ENCODE data around the gene JAK1. TPM values are rescaled to one million over a fixed set of nuclear protein-coding genes. Genes with fewer than 3 reads are reported as not detected.

JAK1 gene
- 100 to 1,000 TPM in 1 of 4 donors, 10 to 100 TPM in 3; 76.6 to 106 (median 88.0) TPM for total RNA-seq
- polyA plus RNA-seq = 33.1 TPM
- long read RNA-seq, donor 1, full-length matches to known transcripts = 60 of 168 reads
- long read RNA-seq, donor 1, partial matches to known transcripts = 83 of 168 reads
- long read RNA-seq, donor 1, other reads (novel, unspliced or antisense) = 25 of 168 reads
- long read RNA-seq, donor 2, full-length matches to known transcripts = 41 of 79 reads
- long read RNA-seq, donor 2, partial matches to known transcripts = 27 of 79 reads
- long read RNA-seq, donor 2, other reads (novel, unspliced or antisense) = 11 of 79 reads
- long read RNA-seq, donor 3, full-length matches to known transcripts = 88 of 284 reads
- long read RNA-seq, donor 3, partial matches to known transcripts = 151 of 284 reads
- long read RNA-seq, donor 3, other reads (novel, unspliced or antisense) = 45 of 284 reads
- long read RNA-seq, donor 4, full-length matches to known transcripts = 57 of 100 reads
- long read RNA-seq, donor 4, partial matches to known transcripts = 35 of 100 reads
- long read RNA-seq, donor 4, other reads (novel, unspliced or antisense) = 8 of 100 reads

GRCh38 chr1:64966158-64966971 is at the start of gene JAK1:
Gene JAK1, minus strand, starts transcription at chr1:64966549. Its CDS starts 80,285 bp downstream, at chr1:64886264.
- under 1% methylated on average over 100 of the region's 100 CpGs for WGBS
- Histone ChIP-seq H3K9me3 (ENCODE audit: control insufficient read depth, low read length) (no peaks in the 10 kb centered on the region), H3K27ac (ENCODE audit: low read length) (peak within 1 kb of the TSS; percentile 98), H3K4me1 (ENCODE audit: control insufficient read depth, insufficient read depth, low read length) (peaks cover 6% of the 10 kb centered on the region), H3K27me3 (ENCODE audit: control insufficient read depth, insufficient read depth) (no peaks in the 10 kb centered on the region), H3K4me3 (ENCODE audit: low read length) (peak within 1 kb of the TSS; percentile 99)
- DNase-seq = peak; percentile 91 to 97 (median 96)
- ATAC-seq = peak; percentile 94 to 95
- intact Hi-C loops (cut with DNase I) = loop anchor here in 3 of 4 donors (10.0 kb wide), 3 partner anchors 72 to 222 kb away; partner anchors contain the start of gene RAVER2 (in 1 of the 3)

- Histone ChIP-seq H3K4me3 (ENCODE audit: low read length) (no peak overlapping the region), H3K4me1 (ENCODE audit: control insufficient read depth, insufficient read depth, low read length) (no peaks in the 10 kb centered on the region), H3K27ac (ENCODE audit: low read length) (no peak overlapping the region), H3K9me3 (ENCODE audit: control insufficient read depth, low read length) (no peaks in the 10 kb centered on the region), H3K27me3 (ENCODE audit: control insufficient read depth, insufficient read depth) (no peaks in the 10 kb centered on the region)
- ATAC-seq (no peak), DNase-seq (no peak)
- intact Hi-C loops (cut with DNase I) = no loop called here
These were observed 48.0 kb upstream of the JAK1 start for GRCh38 chr1:65014321-65014720.

- no peak for ATAC-seq
- no peak overlapping the region for H3K27ac ChIP-seq (ENCODE audit: low read length)
- no peak overlapping the region for H3K4me3 ChIP-seq (ENCODE audit: low read length)
- no peak for DNase-seq
- H3K9me3 ChIP-seq (ENCODE audit: control insufficient read depth, low read length) = no peaks in the 10 kb centered on the region
- H3K27me3 ChIP-seq (ENCODE audit: control insufficient read depth, insufficient read depth) = no peaks in the 10 kb centered on the region
- no peaks in the 10 kb centered on the region for H3K4me1 ChIP-seq (ENCODE audit: control insufficient read depth, insufficient read depth, low read length)
- intact Hi-C loops (cut with DNase I) = no loop called here
- WGBS = 96% methylated on average over 2 of the region's 2 CpGs
These were observed 45.6 kb upstream of the JAK1 start for GRCh38 chr1:65011983-65012382.

GRCh38 chr1:65009724-65010420 is 43.5 kb upstream of the JAK1 start:
- no peak for ATAC-seq
- WGBS = 96% methylated on average over 5 of the region's 5 CpGs
- H3K4me3 ChIP-seq (ENCODE audit: low read length) = no peak overlapping the region
- H3K9me3 ChIP-seq (ENCODE audit: control insufficient read depth, low read length) = no peaks in the 10 kb centered on the region
- intact Hi-C loops (cut with DNase I) = no loop called here
- H3K27ac ChIP-seq (ENCODE audit: low read length) = no peak overlapping the region
- H3K4me1 ChIP-seq (ENCODE audit: control insufficient read depth, insufficient read depth, low read length) = no peaks in the 10 kb centered on the region
- DNase-seq = no peak
- no peaks in the 10 kb centered on the region for H3K27me3 ChIP-seq (ENCODE audit: control insufficient read depth, insufficient read depth)

- Histone ChIP-seq H3K9me3 (ENCODE audit: control insufficient read depth, low read length) (no peaks in the 10 kb centered on the region), H3K27ac (ENCODE audit: low read length) (no peak overlapping the region), H3K4me1 (ENCODE audit: control insufficient read depth, insufficient read depth, low read length) (no peaks in the 10 kb centered on the region), H3K4me3 (ENCODE audit: low read length) (no peak overlapping the region), H3K27me3 (ENCODE audit: control insufficient read depth, insufficient read depth) (no peaks in the 10 kb centered on the region)
- ATAC-seq (no peak), DNase-seq (no peak)
- intact Hi-C loops (cut with DNase I) = no loop called here
- WGBS = 75% methylated on average over 1 of the region's 1 CpG
These were observed 42.8 kb upstream of the JAK1 start for GRCh38 chr1:65009176-65009575.

- intact Hi-C loops (cut with DNase I) = no loop called here
- DNase-seq = no peak
These were observed 40.5 kb upstream of the JAK1 start for GRCh38 chr1:65006806-65007205.

GRCh38 chr1:65003316-65003664 is 36.9 kb upstream of the JAK1 start:
- H3K4me3 ChIP-seq (ENCODE audit: low read length) = peak overlapping the region; percentile 56
- ATAC-seq (no peak), DNase-seq (no peak)
- H3K27me3 ChIP-seq (ENCODE audit: control insufficient read depth, insufficient read depth) = no peaks in the 10 kb centered on the region
- WGBS = 21% methylated on average over 11 of the region's 11 CpGs
- no peaks in the 10 kb centered on the region for H3K9me3 ChIP-seq (ENCODE audit: control insufficient read depth, low read length)
- H3K4me1 ChIP-seq (ENCODE audit: control insufficient read depth, insufficient read depth, low read length) = no peaks in the 10 kb centered on the region
- intact Hi-C loops (cut with DNase I) = no loop called here
- peak overlapping the region; percentile 95 for H3K27ac ChIP-seq (ENCODE audit: low read length)

More at GRCh38 chr1:65006806-65007205, 40.5 kb upstream of the JAK1 start:
- H3K27ac ChIP-seq (ENCODE audit: low read length) = no peak overlapping the region
- no peak for ATAC-seq
- H3K27me3 ChIP-seq (ENCODE audit: control insufficient read depth, insufficient read depth) = no peaks in the 10 kb centered on the region
- H3K4me3 ChIP-seq (ENCODE audit: low read length) = no peak overlapping the region
- H3K4me1 ChIP-seq (ENCODE audit: control insufficient read depth, insufficient read depth, low read length) = no peaks in the 10 kb centered on the region
- 96% methylated on average over 2 of the region's 2 CpGs for WGBS
- no peaks in the 10 kb centered on the region for H3K9me3 ChIP-seq (ENCODE audit: control insufficient read depth, low read length)

- ATAC-seq (peak; percentile 92 to 93), DNase-seq (peak; percentile 91 to 95 (median 93))
- H3K4me1 ChIP-seq (ENCODE audit: control insufficient read depth, insufficient read depth, low read length) = no peaks in the 10 kb centered on the region
- no peaks in the 10 kb centered on the region for H3K27me3 ChIP-seq (ENCODE audit: control insufficient read depth, insufficient read depth)
- peak overlapping the region; percentile 56 for H3K4me3 ChIP-seq (ENCODE audit: low read length)
- intact Hi-C loops (cut with DNase I) = no loop called here
- no peaks in the 10 kb centered on the region for H3K9me3 ChIP-seq (ENCODE audit: control insufficient read depth, low read length)
- peak overlapping the region; percentile 95 for H3K27ac ChIP-seq (ENCODE audit: low read length)
- 1% methylated on average over 72 of the region's 72 CpGs for WGBS
These were observed 36.4 kb upstream of the JAK1 start for GRCh38 chr1:65002508-65003315.

GRCh38 chr1:65002156-65002507 is 35.8 kb upstream of the JAK1 start:
- intact Hi-C loops (cut with DNase I) = no loop called here
- peak in 2 of 3 donors; percentile 15 to 63 for DNase-seq
- Histone ChIP-seq H3K27me3 (ENCODE audit: control insufficient read depth, insufficient read depth) (no peaks in the 10 kb centered on the region), H3K27ac (ENCODE audit: low read length) (peak overlapping the region; percentile 94), H3K9me3 (ENCODE audit: control insufficient read depth, low read length) (no peaks in the 10 kb centered on the region), H3K4me3 (ENCODE audit: low read length) (peak overlapping the region; percentile 56), H3K4me1 (ENCODE audit: control insufficient read depth, insufficient read depth, low read length) (no peaks in the 10 kb centered on the region)
- peak in 1 of 2 donors; percentile 17 for ATAC-seq
- WGBS = 60% methylated on average over 12 of the region's 12 CpGs

- ATAC-seq = peak; percentile 81 to 88
- Histone ChIP-seq H3K27me3 (ENCODE audit: control insufficient read depth, insufficient read depth) (no peaks in the 10 kb centered on the region), H3K4me1 (ENCODE audit: control insufficient read depth, insufficient read depth, low read length) (no peaks in the 10 kb centered on the region), H3K4me3 (ENCODE audit: low read length) (no peak overlapping the region), H3K27ac (ENCODE audit: low read length) (peak overlapping the region; percentile 28), H3K9me3 (ENCODE audit: control insufficient read depth, low read length) (no peaks in the 10 kb centered on the region)
- intact Hi-C loops (cut with DNase I) = no loop called here
- WGBS = 33% methylated on average over 18 of the region's 18 CpGs
- DNase-seq = peak; percentile 94 to 95 (median 94)
These were observed 35.0 kb upstream of the JAK1 start for GRCh38 chr1:65001231-65001792.

All from right cardiac atrium (tissue), 5 donors.